GM13976 (cell line): ENCODE measurements around the gene SLC6A13.

ENCODE experiments used
- DNase-seq: peaks from one replicate; pipeline ENCODE4 v3.0.0; 2012; ENCODE audit warnings: low spot score
- in situ Hi-C: fragments of 300-500 bp; cut with MboI; formaldehyde crosslinking; loops from one replicate; pipeline ENCODE4 v1.12.0; 2022; ENCODE audit warnings: low sequenced_read_pairs, mixed read lengths, inconsistent platforms; ENCODE audit not compliant: unreplicated experiment
- TF ChIP-seq, protein P1 (sequence below): IDR thresholded peaks from 2 replicates; pipeline ENCODE4 v1.5.1; 2012; ENCODE audit warnings: borderline replicate concordance, mild to moderate bottlenecking; ENCODE audit not compliant: insufficient read depth; ENCODE audit errors: extremely low read depth, missing control alignments, control extremely low read depth

SLC6A13 gene

DNA sequence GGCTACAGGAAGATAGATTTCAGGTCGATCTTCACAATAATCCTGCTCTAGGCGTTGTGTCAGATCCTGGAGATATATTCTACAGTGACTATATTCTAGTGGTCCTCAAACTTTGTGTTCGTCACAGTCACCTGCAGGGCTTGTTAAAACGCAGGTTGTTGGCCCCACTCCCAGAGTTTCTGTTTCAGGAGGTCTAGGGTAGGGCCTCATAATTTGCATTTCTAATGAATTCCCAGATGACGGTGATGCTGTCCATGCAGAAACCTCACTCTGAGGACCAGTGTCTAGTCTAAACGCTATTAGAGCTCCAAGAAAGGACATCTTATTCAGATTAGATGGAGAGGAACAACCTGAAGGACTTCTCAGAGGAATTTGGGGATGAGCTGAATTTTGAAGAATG, 13.2 kb upstream of the SLC6A13 start:
- TF ChIP-seq, protein P1, sequence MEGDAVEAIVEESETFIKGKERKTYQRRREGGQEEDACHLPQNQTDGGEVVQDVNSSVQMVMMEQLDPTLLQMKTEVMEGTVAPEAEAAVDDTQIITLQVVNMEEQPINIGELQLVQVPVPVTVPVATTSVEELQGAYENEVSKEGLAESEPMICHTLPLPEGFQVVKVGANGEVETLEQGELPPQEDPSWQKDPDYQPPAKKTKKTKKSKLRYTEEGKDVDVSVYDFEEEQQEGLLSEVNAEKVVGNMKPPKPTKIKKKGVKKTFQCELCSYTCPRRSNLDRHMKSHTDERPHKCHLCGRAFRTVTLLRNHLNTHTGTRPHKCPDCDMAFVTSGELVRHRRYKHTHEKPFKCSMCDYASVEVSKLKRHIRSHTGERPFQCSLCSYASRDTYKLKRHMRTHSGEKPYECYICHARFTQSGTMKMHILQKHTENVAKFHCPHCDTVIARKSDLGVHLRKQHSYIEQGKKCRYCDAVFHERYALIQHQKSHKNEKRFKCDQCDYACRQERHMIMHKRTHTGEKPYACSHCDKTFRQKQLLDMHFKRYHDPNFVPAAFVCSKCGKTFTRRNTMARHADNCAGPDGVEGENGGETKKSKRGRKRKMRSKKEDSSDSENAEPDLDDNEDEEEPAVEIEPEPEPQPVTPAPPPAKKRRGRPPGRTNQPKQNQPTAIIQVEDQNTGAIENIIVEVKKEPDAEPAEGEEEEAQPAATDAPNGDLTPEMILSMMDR = no peak
- no peak for DNase-seq
- in situ Hi-C loops = no loop called here

DNA sequence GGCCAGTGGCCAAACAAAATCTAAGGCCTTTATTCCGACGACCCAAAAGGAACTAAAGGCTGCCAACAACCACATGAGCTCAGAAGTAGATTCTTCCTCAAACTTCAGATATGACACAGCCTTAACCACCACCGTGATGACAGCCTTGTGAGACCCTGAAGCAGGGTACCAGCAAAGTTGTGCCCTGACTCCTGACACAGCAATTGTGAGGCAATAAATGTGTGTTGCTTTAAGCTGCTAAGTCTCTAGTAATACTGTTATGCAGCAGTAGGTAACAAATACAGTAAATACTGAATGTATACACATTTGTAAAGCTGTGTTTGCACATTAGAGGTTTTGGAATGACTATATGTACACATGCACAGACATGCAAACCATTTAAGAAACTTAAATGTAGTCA, 10.7 kb upstream of the SLC6A13 start:
- TF ChIP-seq, protein P1 = no peak
- in situ Hi-C loops = no loop called here
- DNase-seq = no peak

DNA sequence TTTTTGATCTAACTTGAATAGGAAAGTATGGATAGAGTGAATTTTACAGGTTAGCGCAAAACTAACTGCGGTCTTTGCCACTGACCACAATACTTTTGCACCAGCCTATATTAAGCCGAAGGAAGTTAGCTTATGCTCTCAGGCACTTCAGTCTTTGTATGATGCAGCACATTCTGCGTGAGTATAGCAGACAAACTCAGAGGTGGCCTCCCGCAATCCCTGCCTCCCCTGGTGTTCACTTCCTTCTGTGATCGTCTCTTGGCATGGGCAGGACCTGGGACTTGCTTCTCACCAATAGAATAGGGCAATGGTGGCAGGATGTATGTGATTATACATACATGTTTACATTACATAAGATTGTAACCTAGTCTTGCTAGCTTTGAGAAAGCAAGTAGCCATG, 10.3 kb upstream of the SLC6A13 start:
- in situ Hi-C loops = no loop called here
- no peak for DNase-seq
- TF ChIP-seq, protein P1 = no peak

DNA sequence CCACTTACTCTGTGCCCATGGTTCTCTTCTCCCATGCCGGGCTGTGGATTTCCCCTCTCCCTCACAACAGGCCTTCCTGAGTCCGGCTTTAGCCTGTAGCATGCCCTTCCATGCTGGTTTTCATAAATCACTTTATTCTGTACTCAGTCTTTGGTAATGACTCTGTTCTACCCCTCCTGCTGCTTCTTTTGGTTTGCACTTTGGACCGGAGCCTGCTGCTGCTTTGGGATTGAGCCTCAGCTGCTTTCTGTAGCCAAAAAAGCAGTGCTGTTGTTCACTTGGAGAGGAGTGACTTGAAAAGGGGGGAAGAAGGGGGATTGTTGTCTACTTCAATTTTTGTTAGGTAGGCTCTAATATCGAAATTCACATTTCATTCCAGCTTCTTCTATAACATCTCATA, 8.5 kb upstream of the SLC6A13 start:
- TF ChIP-seq, protein P1 = no peak
- DNase-seq = no peak
- in situ Hi-C loops = no loop called here

DNA sequence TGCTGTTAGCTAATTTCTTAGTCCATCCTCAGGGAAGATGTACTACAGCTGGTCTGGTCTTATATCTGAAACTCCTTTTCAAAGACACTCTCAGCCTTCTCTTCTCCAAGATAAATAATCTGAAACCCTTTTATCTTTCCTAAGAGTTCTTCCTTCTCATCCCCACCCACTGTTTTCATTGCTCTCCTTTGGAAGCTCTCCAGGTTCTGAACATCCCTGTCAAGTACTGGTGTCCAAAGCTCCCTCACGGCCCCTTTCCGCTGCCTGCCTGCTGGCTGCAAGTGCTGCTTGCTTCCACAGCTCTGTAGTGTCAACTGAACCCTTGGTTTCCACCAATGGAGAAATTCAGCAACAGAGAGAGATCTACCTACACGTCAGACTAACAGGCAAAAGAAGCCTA, 6.6 kb upstream of the SLC6A13 start:
- TF ChIP-seq, protein P1 = no peak
- in situ Hi-C loops = no loop called here
- no peak for DNase-seq

DNA sequence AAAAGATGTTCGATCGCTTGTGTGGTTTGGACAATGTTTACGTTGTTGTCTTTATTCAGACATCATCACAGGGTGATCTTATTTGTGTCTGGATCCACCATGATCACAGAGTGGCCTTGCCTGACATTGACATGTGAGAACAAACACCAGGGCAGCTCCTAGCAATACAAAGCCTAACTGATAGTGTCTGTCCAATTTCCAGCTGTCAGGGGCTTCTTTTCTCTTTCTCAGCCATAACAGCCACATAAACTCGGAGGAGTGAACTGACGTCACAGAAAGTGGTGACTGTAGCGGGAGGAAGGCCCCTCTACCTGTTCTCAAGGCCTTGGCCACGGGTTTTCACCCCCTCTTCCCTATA, 5.8 kb upstream of the SLC6A13 start:
- in situ Hi-C loops = no loop called here
- TF ChIP-seq, protein P1 = no peak
- no peak for DNase-seq
